Caco-2 (cell line): ENCODE measurements around the gene SLC22A4. TPM values are rescaled to one million over a fixed set of nuclear protein-coding genes. Genes with fewer than 3 reads are reported as not detected.

Source experiments
- BruUV-seq: library from RNA; stranded (reverse); fragments of 400-500 nt; replicated peaks from 2 replicates; lab custom pipeline; 2021; lab: Mats Ljungman, UMichigan
- CTCF ChIA-PET: fragments of 300-600 bp; sonication (Branson Sonifier 250); formaldehyde crosslinking; loops from one replicate; lab custom pipeline; 2022; ENCODE audit warnings: antibody characterized with exemption; lab: Charles Lee
- POLR2A ChIA-PET: fragments of 300-600 bp; sonication (Branson Sonifier 250); formaldehyde crosslinking; loops from one replicate; lab custom pipeline; 2022; ENCODE audit warnings: antibody characterized with exemption; lab: Charles Lee
- DNase-seq, 2 experiments: peaks; one replicate each; pipeline versions ENCODE4 v3.0.0 to v3.0.0-alpha.2; 2020 to 2022
- H3K27me3 ChIP-seq: replicated peaks from 2 replicates; pipeline ENCODE4 v1.6.0; 2011; ENCODE audit warnings: low read length; ENCODE audit not compliant: control insufficient read depth, insufficient read depth
- H3K36me3 ChIP-seq: 2 replicates; pipeline ENCODE4 v1.5.1; 2011; ENCODE audit warnings: low read length; ENCODE audit not compliant: control insufficient read depth, insufficient read depth
- H3K4me1 ChIP-seq: fragments of 250-450 bp; sonication (Bioruptor Pico); 2 replicates; pipeline ENCODE4 v1.5.1; 2020; ENCODE audit warnings: mild to moderate bottlenecking
- H3K4me3 ChIP-seq: 2 replicates; pipeline ENCODE4 v1.5.1; 2011; ENCODE audit warnings: low read depth, mild to moderate bottlenecking, control low read depth, low read length
- H3K9me3 ChIP-seq: fragments of 250-450 bp; sonication (Bioruptor Pico); 2 replicates; pipeline ENCODE4 v1.5.1; 2020; ENCODE audit warnings: mild to moderate bottlenecking, moderate library complexity
- H3K27ac Mint-ChIP-seq: one replicate; pipeline ENCODE4 v1.8.0; 2022; ENCODE audit warnings: mixed read lengths; ENCODE audit not compliant: unreplicated experiment
- H3K27me3 Mint-ChIP-seq: one replicate; pipeline ENCODE4 v1.8.0; 2022; ENCODE audit warnings: mixed read lengths; ENCODE audit not compliant: insufficient read depth, unreplicated experiment
- H3K36me3 Mint-ChIP-seq: one replicate; pipeline ENCODE4 v1.8.0; 2022; ENCODE audit warnings: mild to moderate bottlenecking, mixed read lengths; ENCODE audit not compliant: insufficient read depth, unreplicated experiment
- H3K4me1 Mint-ChIP-seq: one replicate; pipeline ENCODE4 v1.8.0; 2022; ENCODE audit warnings: low read depth, mixed read lengths; ENCODE audit not compliant: unreplicated experiment
- H3K4me3 Mint-ChIP-seq: one replicate; pipeline ENCODE4 v1.8.0; 2022; ENCODE audit warnings: mild to moderate bottlenecking, moderate library complexity, mixed read lengths; ENCODE audit not compliant: unreplicated experiment
- H3K9me3 Mint-ChIP-seq: one replicate; pipeline ENCODE4 v1.8.0; 2022; ENCODE audit warnings: mixed read lengths; ENCODE audit not compliant: unreplicated experiment
- CTCF ChIP-seq, 2 experiments: fragments of 200-600 bp in 1 of 2; IDR thresholded peaks; 1 replicate in 1 of 2; 2 replicates in 1 of 2; pipeline versions ENCODE4 v1.5.1 to v1.8.0; 2011 to 2022; ENCODE audit warnings: antibody characterized with exemption in 1 of 2, control low read depth in 1 of 2, inconsistent platforms in 1 of 2, low read depth in 1 of 2, low read length in 1 of 2, mild to moderate bottlenecking in 1 of 2, moderate library complexity in 1 of 2; ENCODE audit not compliant: insufficient read depth in 1 of 2, severe bottlenecking in 1 of 2, unreplicated experiment in 1 of 2
- intact Hi-C: fragments of 100-400 bp; cut with micrococcal nuclease; formaldehyde crosslinking; loops from one replicate; pipeline ENCODE4 v1.10.0; 2022; ENCODE audit not compliant: unreplicated experiment
- total RNA-seq: library from RNA; stranded (reverse); gene quantifications from 2 replicates; pipeline ENCODE4 v1.2.3, GENCODE V29; 2022

The SLC22A4 gene
- total RNA-seq, 1 experiment from 2014 or later, result 1.5 TPM

- no peaks in the 10 kb centered on the region for H3K27me3 Mint-ChIP-seq
- BruUV-seq, result no TSS peak
- H3K4me3 ChIP-seq, result no peak overlapping the region
- no peak overlapping the region for H3K4me3 Mint-ChIP-seq
- no peak for TF ChIP-seq CTCF (IDR thresholded peaks at IDR 0.05; ENCODE audit: insufficient read depth in 1 of 2, low read depth in 1 of 2, low read length in 1 of 2, severe bottlenecking in 1 of 2, unreplicated experiment in 1 of 2)
- ChIA-PET POLR2A (interaction anchor here (0.6 kb wide), 1 partner anchor 87 kb away, joined by 4 read pairs; no protein-coding TSS in a partner anchor), CTCF (no interaction called here)
- H3K9me3 ChIP-seq, result no peaks in the 10 kb centered on the region
- no peaks in the 10 kb centered on the region for H3K36me3 Mint-ChIP-seq
- no peaks in the 10 kb centered on the region for H3K36me3 ChIP-seq
- H3K4me1 ChIP-seq, result peaks cover 13% of the 10 kb centered on the region
- intact Hi-C loops, result no loop called here
- H3K27ac Mint-ChIP-seq, result no peak overlapping the region
- H3K4me1 Mint-ChIP-seq, result peaks cover 11% of the 10 kb centered on the region
- H3K27me3 ChIP-seq, result no peaks in the 10 kb centered on the region
- H3K9me3 Mint-ChIP-seq, result no peaks in the 10 kb centered on the region
- no peak for DNase-seq
Observed at GRCh38 chr5:132313961-132314432, 19.8 kb downstream of the SLC22A4 start.

GRCh38 chr5:132315529-132316067 is 21.4 kb downstream of the SLC22A4 start:
- Histone ChIP-seq H3K36me3 (no peaks in the 10 kb centered on the region), H3K4me3 (no peak overlapping the region), H3K4me1 (no peaks in the 10 kb centered on the region; the same call in 1 of the 2 replicates), H3K27me3 (no peaks in the 10 kb centered on the region), H3K9me3 (no peaks in the 10 kb centered on the region)
- intact Hi-C loops, result loop anchor here (1.0 kb wide), 3 partner anchors 43 to 135 kb away; no protein-coding TSS in a partner anchor
- Mint-ChIP-seq H3K36me3 (no peaks in the 10 kb centered on the region), H3K27me3 (no peaks in the 10 kb centered on the region), H3K9me3 (no peaks in the 10 kb centered on the region), H3K27ac (no peak overlapping the region), H3K4me1 (peaks cover 6% of the 10 kb centered on the region), H3K4me3 (no peak overlapping the region)
- POLR2A ChIA-PET, result no interaction called here
- CTCF ChIA-PET, result interaction anchor here (0.9 to 1.0 kb wide), 2 partner anchors 37 to 78 kb away, joined by 4 to 7 read pairs; no protein-coding TSS in a partner anchor
- TF ChIP-seq CTCF (IDR thresholded peaks at IDR 0.05; ENCODE audit: insufficient read depth in 1 of 2, low read depth in 1 of 2, low read length in 1 of 2, severe bottlenecking in 1 of 2, unreplicated experiment in 1 of 2), result peak in 1 of 2 experiments; percentile 42
- no peak for DNase-seq
- no TSS peak for BruUV-seq

GRCh38 chr5:132319975-132320374 is 25.8 kb downstream of the SLC22A4 start:
- Mint-ChIP-seq H3K4me1 (peaks cover 13% of the 10 kb centered on the region), H3K27ac (no peak overlapping the region), H3K27me3 (no peaks in the 10 kb centered on the region), H3K9me3 (no peaks in the 10 kb centered on the region), H3K4me3 (no peak overlapping the region), H3K36me3 (no peaks in the 10 kb centered on the region)
- intact Hi-C loops, result no loop called here
- ChIA-PET CTCF (no interaction called here), POLR2A (no interaction called here)
- no peaks in the 10 kb centered on the region; the same call in 1 of the 2 replicates for H3K36me3 ChIP-seq
- no peaks in the 10 kb centered on the region for H3K9me3 ChIP-seq
- H3K27me3 ChIP-seq, result no peaks in the 10 kb centered on the region
- no TSS peak for BruUV-seq
- H3K4me3 ChIP-seq, result no peak overlapping the region
- peaks cover 13% of the 10 kb centered on the region for H3K4me1 ChIP-seq
- no peak for DNase-seq
- no peak for TF ChIP-seq CTCF (IDR thresholded peaks at IDR 0.05; ENCODE audit: insufficient read depth in 1 of 2, low read depth in 1 of 2, low read length in 1 of 2, severe bottlenecking in 1 of 2, unreplicated experiment in 1 of 2)
